ENCODE measurements around the gene CA9.

DNA sequence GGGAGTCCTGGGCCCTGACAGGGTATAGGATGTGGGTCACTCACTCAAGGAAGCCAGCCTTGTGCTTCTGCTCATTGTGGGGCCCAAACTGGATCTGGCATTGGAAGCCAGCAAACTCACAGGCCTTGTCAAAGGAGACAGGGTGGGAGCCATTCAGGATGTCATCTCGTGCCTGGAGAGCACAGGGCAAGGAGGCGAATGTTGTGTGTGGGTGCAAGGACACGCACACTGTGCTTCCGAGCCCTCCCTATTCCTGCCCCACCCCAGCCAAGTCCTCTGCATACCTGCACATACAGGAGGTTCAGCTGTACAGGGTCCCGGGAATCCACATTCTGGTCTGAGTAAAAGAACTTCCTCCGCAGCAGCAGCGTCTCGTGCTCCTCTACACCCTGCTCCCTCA, 50.2 kb downstream of the CA9 start:
- TF ChIP-seq, protein P1, sequence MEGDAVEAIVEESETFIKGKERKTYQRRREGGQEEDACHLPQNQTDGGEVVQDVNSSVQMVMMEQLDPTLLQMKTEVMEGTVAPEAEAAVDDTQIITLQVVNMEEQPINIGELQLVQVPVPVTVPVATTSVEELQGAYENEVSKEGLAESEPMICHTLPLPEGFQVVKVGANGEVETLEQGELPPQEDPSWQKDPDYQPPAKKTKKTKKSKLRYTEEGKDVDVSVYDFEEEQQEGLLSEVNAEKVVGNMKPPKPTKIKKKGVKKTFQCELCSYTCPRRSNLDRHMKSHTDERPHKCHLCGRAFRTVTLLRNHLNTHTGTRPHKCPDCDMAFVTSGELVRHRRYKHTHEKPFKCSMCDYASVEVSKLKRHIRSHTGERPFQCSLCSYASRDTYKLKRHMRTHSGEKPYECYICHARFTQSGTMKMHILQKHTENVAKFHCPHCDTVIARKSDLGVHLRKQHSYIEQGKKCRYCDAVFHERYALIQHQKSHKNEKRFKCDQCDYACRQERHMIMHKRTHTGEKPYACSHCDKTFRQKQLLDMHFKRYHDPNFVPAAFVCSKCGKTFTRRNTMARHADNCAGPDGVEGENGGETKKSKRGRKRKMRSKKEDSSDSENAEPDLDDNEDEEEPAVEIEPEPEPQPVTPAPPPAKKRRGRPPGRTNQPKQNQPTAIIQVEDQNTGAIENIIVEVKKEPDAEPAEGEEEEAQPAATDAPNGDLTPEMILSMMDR (IDR thresholded peaks at IDR 0.05): no peak
- TF ChIP-seq POLR2A (IDR thresholded peaks at IDR 0.05) (no peak), POLR2AphosphoS5 (IDR thresholded peaks at IDR 0.05; ENCODE audit: insufficient read depth in 1 of 2, low read depth in 1 of 2) (no peak)

All from vagina (tissue), 2 donors.